Peyer's patch (tissue), 4 donors: ENCODE data around the gene CDH23. TPM values are rescaled to one million over a fixed set of nuclear protein-coding genes. Genes with fewer than 3 reads are reported as not detected.
A peak's percentile ranks its signal among the peaks of the same experiment; 100 is the strongest.

ENCODE experiments used
- DNase-seq, 3 donors: peaks; one replicate each; pipeline ENCODE4 v3.0.0-alpha.2; 2017 to 2019
- H3K27ac ChIP-seq, 4 donors: fragments of 200-600 bp; sonication (generic); one replicate each; pipeline ENCODE4 v1.5.1; 2016 to 2019
- H3K27me3 ChIP-seq, 2 donors: fragments of 200-600 bp; sonication (generic); one replicate each; pipeline ENCODE4 v1.5.1; 2019
- H3K36me3 ChIP-seq, 3 donors: fragments of 200-600 bp; sonication (generic); one replicate each; pipeline ENCODE4 v1.5.1; 2016 to 2019
- H3K4me1 ChIP-seq, 4 donors: fragments of 200-600 bp; sonication (generic); one replicate each; pipeline ENCODE4 v1.5.1; 2016 to 2019
- H3K4me3 ChIP-seq, 4 donors: fragments of 200-600 bp; sonication (generic); 1 replicate in 3 of 4; 2 replicates in 1 of 4; pipeline ENCODE4 v1.5.1; 2016 to 2019; ENCODE audit warnings: mild to moderate bottlenecking in 1 of 4
- H3K9me3 ChIP-seq, 4 donors: fragments of 200-600 bp; sonication (generic); one replicate each; pipeline ENCODE4 v1.5.1; 2016 to 2019; ENCODE audit warnings: mild to moderate bottlenecking in 1 of 4
- CTCF ChIP-seq, 6 experiments: fragments of 450-650 bp in 4 of 6; fragments of 200-600 bp in 2 of 6; sonication (generic) in 1 of 6; IDR thresholded peaks; one replicate each; pipeline ENCODE4 v1.5.1; 2017 to 2019; ENCODE audit warnings: antibody characterized with exemption in 6 of 6, mild to moderate bottlenecking in 3 of 6, moderate library complexity in 1 of 6
- POLR2A ChIP-seq, 2 donors: fragments of 450-650 bp; IDR thresholded peaks; one replicate each; pipeline ENCODE4 v1.5.1; 2017; ENCODE audit warnings: antibody characterized with exemption in 2 of 2, mild to moderate bottlenecking in 2 of 2, moderate library complexity in 2 of 2
- total RNA-seq, 4 donors: library from RNA; depleted of rRNA; stranded (reverse); fragments of >200 nt; gene quantifications; one replicate each; pipeline ENCODE4 v1.1.0, GENCODE V29; 2016

The CDH23 gene
- total RNA-seq, 4 donors from 2014 or later: 3.2 to 9.9 (median 5.4) TPM

DNA sequence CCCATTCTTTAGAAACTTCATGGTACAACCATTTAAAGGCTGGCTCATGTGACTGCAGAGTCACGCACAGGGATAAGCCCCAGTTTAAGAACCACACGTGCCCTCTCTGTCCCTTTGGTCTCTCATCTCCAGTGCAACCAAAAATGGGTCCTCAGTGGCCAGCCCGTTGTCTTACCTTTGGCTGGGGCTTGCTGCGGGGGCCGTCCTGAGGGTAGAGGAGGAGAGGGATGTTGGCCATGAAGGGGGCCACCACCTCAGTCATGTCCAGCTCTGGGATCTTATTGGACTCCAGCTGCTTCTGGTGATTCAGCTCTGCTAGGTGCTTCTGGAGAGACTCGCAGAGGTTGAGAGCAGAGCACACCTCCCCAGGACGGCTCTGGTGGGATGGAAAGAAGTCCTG lies 432.0 kb downstream of the CDH23 start:
- H3K36me3 ChIP-seq: peaks cover 0 to 94% (median 0%) of the 10 kb centered on the region in 3 donors
- TF ChIP-seq CTCF (IDR thresholded peaks at IDR 0.05) (no peak), POLR2A (IDR thresholded peaks at IDR 0.05) (no peak)

DNA sequence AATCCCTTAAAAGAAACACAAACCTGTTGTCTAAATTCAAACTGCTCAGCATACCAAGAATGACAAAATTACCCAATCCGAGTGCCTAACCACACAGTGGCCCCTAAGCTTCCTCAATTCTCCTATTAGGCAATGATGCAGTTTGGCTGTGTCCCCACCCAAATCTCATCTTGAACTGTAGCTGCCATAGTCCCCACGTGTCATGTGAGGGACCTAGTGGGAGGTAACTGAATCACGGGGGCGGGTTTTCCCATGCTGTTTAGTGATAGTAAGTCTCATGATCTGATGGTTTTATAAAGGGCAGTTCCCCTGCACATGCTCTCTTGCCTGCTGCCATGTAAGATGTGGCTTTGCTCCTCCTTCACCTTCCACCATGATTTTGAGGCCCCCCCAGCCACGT lies 432.5 kb downstream of the CDH23 start:
- Histone ChIP-seq H3K4me3 (no peak overlapping the region), H3K27me3 (no peaks in the 10 kb centered on the region), H3K9me3 (no peaks in the 10 kb centered on the region), H3K27ac (no peak overlapping the region), H3K4me1 (peaks cover 0 to 14% (median 2%) of the 10 kb centered on the region in 4 donors), H3K36me3 (peaks cover 0 to 94% (median 0%) of the 10 kb centered on the region in 3 donors)
- DNase-seq: no peak
- TF ChIP-seq POLR2A (IDR thresholded peaks at IDR 0.05): no peak
- TF ChIP-seq CTCF (IDR thresholded peaks at IDR 0.05): no peak

More for the DNA sequence above, 432.0 kb downstream of the CDH23 start:
- no peaks in the 10 kb centered on the region for H3K27me3 ChIP-seq
- H3K4me1 ChIP-seq: peaks cover 0 to 13% (median 2%) of the 10 kb centered on the region in 4 donors
- H3K4me3 ChIP-seq: no peak overlapping the region
- no peak for DNase-seq
- H3K27ac ChIP-seq: no peak overlapping the region
- H3K9me3 ChIP-seq: no peaks in the 10 kb centered on the region

GRCh38 chr10:71829896-71830295 lies 433.2 kb downstream of the CDH23 start:
- H3K27me3 ChIP-seq: no peaks in the 10 kb centered on the region
- peaks cover 0 to 90% (median 0%) of the 10 kb centered on the region in 3 donors for H3K36me3 ChIP-seq
- H3K4me1 ChIP-seq: peaks cover 0 to 14% (median 2%) of the 10 kb centered on the region in 4 donors
- H3K4me3 ChIP-seq: no peak overlapping the region
- DNase-seq: no peak
- TF ChIP-seq CTCF (IDR thresholded peaks at IDR 0.05): no peak
- no peak for TF ChIP-seq POLR2A (IDR thresholded peaks at IDR 0.05)
- H3K27ac ChIP-seq: no peak overlapping the region
- H3K9me3 ChIP-seq: no peaks in the 10 kb centered on the region

GRCh38 chr10:71830726-71831125 lies 434.0 kb downstream of the CDH23 start:
- Histone ChIP-seq H3K9me3 (no peaks in the 10 kb centered on the region), H3K27me3 (no peaks in the 10 kb centered on the region), H3K4me3 (no peak overlapping the region), H3K4me1 (peaks cover 0 to 14% (median 2%) of the 10 kb centered on the region in 4 donors), H3K36me3 (peaks cover 0 to 82% (median 0%) of the 10 kb centered on the region in 3 donors), H3K27ac (no peak overlapping the region)
- TF ChIP-seq POLR2A (IDR thresholded peaks at IDR 0.05) (no peak), CTCF (IDR thresholded peaks at IDR 0.05) (no peak)
- no peak for DNase-seq

DNA sequence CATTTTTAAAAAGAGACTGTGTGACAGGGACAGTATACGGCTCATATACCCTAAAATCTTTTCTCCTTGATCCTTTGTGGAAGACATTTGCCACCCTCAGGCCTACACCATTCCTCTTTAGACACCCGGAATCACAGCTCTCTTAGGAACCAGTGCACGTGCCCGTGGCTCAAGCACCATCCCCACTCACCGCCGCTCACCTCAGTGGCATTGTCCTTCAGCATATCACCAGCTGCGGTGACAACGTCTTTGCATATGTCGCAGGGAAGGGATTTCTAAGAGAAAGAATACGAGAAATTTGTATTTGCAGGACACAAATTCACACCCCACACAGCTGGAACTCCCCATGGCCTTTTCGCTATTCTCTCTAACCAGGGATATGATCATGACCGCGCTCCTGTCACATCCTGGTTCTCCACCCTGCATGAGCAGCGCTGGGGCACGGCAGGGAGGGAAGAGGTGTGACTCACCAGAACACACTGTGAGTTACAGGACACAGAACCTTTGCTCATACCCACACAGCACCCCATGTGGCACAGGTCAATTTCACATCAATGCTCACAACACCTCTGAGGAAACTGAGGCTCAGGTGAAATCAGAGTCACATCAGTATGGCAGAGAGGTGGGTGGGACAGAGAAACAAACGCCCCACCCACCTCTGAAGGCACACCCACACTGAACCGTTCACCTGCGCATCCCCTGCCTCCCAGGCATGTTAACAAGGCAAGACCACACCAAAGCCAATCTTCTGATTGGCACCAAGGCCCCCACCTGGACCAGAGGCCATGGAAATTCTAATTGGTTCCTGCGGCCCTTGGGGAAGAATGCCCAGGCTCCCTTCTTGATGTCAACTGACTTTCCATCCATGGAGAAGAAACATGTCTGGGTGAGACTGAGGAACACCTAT lies 435.2 kb downstream of the CDH23 start:
- no peak for TF ChIP-seq POLR2A (IDR thresholded peaks at IDR 0.05)
- TF ChIP-seq CTCF (IDR thresholded peaks at IDR 0.05): no peak
- H3K9me3 ChIP-seq: no peaks in the 10 kb centered on the region
- peaks cover 0 to 71% (median 0%) of the 10 kb centered on the region in 3 donors for H3K36me3 ChIP-seq
- no peak overlapping the region for H3K27ac ChIP-seq
- no peak overlapping the region for H3K4me3 ChIP-seq
- peaks cover 0 to 25% (median 7%) of the 10 kb centered on the region in 4 donors for H3K4me1 ChIP-seq
- DNase-seq: peak in 1 of 3 donors; percentile 59
- H3K27me3 ChIP-seq: no peaks in the 10 kb centered on the region
